IMR-90 (cell line): ENCODE results near the gene TRA2B. TPM values are rescaled to one million over a fixed set of nuclear protein-coding genes. Genes with fewer than 3 reads are reported as not detected.

ENCODE experiments used
- ATAC-seq: fragments of 200-7000 bp; cut with Tn5 transposase; 2 replicates; pipeline ENCODE4 v1.9.1; 2020; ENCODE audit warnings: low read depth, mild to moderate bottlenecking, moderate library complexity
- BruUV-seq: library from RNA; stranded (reverse); fragments of 400-500 nt; replicated peaks from 2 replicates; lab custom pipeline; 2021; lab: Mats Ljungman, UMichigan
- CTCF ChIA-PET: fragments of 300-600 bp; formaldehyde crosslinking; extraction: SDS; loops from one replicate; lab custom pipeline; 2021; ENCODE audit warnings: antibody characterized with exemption; lab: Yijun Ruan, JAX
- POLR2A ChIA-PET: fragments of 300-600 bp; sonication (Branson Sonifier 250); formaldehyde crosslinking; loops from one replicate; lab custom pipeline; 2022; ENCODE audit warnings: antibody characterized with exemption; ENCODE audit not compliant: unreplicated experiment; lab: Charles Lee
- DNase-seq: peaks from one replicate; pipeline ENCODE4 v3.0.0; 2013
- H2AFZ ChIP-seq: replicated peaks from 2 replicates; pipeline ENCODE3; 2013; ENCODE audit warnings: low read length, mild to moderate bottlenecking; ENCODE audit not compliant: poor library complexity
- H2AK5ac ChIP-seq: 2 replicates; pipeline ENCODE4 v1.6.1; 2013; ENCODE audit warnings: low read depth, low read length, inconsistent platforms
- H2AK9ac ChIP-seq: replicated peaks from 2 replicates; pipeline ENCODE3; 2013; ENCODE audit warnings: mild to moderate bottlenecking, low read depth, low read length, moderate library complexity; ENCODE audit not compliant: poor library complexity
- H2BK120ac ChIP-seq: 2 replicates; pipeline ENCODE4 v1.6.1; 2013; ENCODE audit warnings: low read depth, low read length, inconsistent platforms
- H2BK15ac ChIP-seq: 3 replicates; pipeline ENCODE4 v1.6.1; 2013; ENCODE audit warnings: low read depth, low read length, inconsistent platforms
- H2BK20ac ChIP-seq: 2 replicates; pipeline ENCODE4 v1.6.1; 2013; ENCODE audit warnings: low read depth, mild to moderate bottlenecking, inconsistent platforms, low read length, moderate library complexity
- H2BK5ac ChIP-seq: 2 replicates; pipeline ENCODE4 v1.6.1; 2013; ENCODE audit warnings: mild to moderate bottlenecking, low read depth, low read length, inconsistent platforms; ENCODE audit not compliant: poor library complexity, severe bottlenecking
- H3K14ac ChIP-seq: replicated peaks from 2 replicates; pipeline ENCODE4 v1.6.1; 2013; ENCODE audit warnings: low read depth, low read length, inconsistent platforms
- H3K18ac ChIP-seq: 2 replicates; pipeline ENCODE4 v1.6.1; 2013; ENCODE audit warnings: low read depth, low read length, control low read depth
- H3K23ac ChIP-seq: 2 replicates; pipeline ENCODE4 v1.6.1; 2013; ENCODE audit warnings: low read depth, low read length, inconsistent platforms
- H3K27ac ChIP-seq: 2 replicates; pipeline ENCODE4 v1.5.1; 2013; ENCODE audit warnings: mild to moderate bottlenecking, control low read depth, low read length; ENCODE audit not compliant: insufficient read depth
- H3K27me3 ChIP-seq: 2 replicates; pipeline ENCODE4 v1.6.1; 2013; ENCODE audit warnings: low read length; ENCODE audit not compliant: control insufficient read depth, insufficient read depth
- H3K36me3 ChIP-seq: 2 replicates; pipeline ENCODE4 v1.6.1; 2013; ENCODE audit warnings: low read length, mixed read lengths; ENCODE audit not compliant: control insufficient read depth, insufficient read depth
- H3K4ac ChIP-seq: 2 replicates; pipeline ENCODE4 v1.6.1; 2013; ENCODE audit warnings: low read depth, low read length, inconsistent platforms
- H3K4me1 ChIP-seq: 2 replicates; pipeline ENCODE4 v1.6.1; 2013; ENCODE audit warnings: low read length, mixed read lengths; ENCODE audit not compliant: control insufficient read depth, insufficient read depth
- H3K4me2 ChIP-seq: 2 replicates; pipeline ENCODE4 v1.6.1; 2013; ENCODE audit warnings: low read depth, mild to moderate bottlenecking, control low read depth, low read length, moderate library complexity
- H3K4me3 ChIP-seq: 2 replicates; pipeline ENCODE4 v1.5.1; 2013; ENCODE audit warnings: low read depth, mild to moderate bottlenecking, control low read depth, low read length, moderate library complexity; ENCODE audit not compliant: insufficient read depth
- H3K56ac ChIP-seq: 2 replicates; pipeline ENCODE4 v1.6.1; 2013; ENCODE audit warnings: low read length, inconsistent platforms; ENCODE audit not compliant: insufficient read depth; ENCODE audit errors: extremely low read depth
- H3K79me1 ChIP-seq, 2 experiments: 2 replicates each; pipeline ENCODE4 v1.6.1; 2013; ENCODE audit warnings: low read length in 2 of 2, inconsistent platforms in 1 of 2, low read depth in 1 of 2
- H3K9ac ChIP-seq: 2 replicates; pipeline ENCODE4 v1.6.1; 2013; ENCODE audit warnings: low read depth, low read length, control low read depth
- H3K9me1 ChIP-seq: 2 replicates; pipeline ENCODE4 v1.6.1; 2013; ENCODE audit warnings: low read length, inconsistent platforms; ENCODE audit not compliant: insufficient read depth
- H3K9me3 ChIP-seq: 2 replicates; pipeline ENCODE4 v1.6.1; 2013; ENCODE audit warnings: low read length; ENCODE audit not compliant: control insufficient read depth, insufficient read depth
- H4K20me1 ChIP-seq: 2 replicates; pipeline ENCODE4 v1.6.1; 2013; ENCODE audit warnings: low read length, inconsistent platforms; ENCODE audit not compliant: insufficient read depth
- H4K5ac ChIP-seq: 2 replicates; pipeline ENCODE4 v1.6.1; 2013; ENCODE audit warnings: mild to moderate bottlenecking, low read depth, low read length, control low read depth
- H4K8ac ChIP-seq, 2 experiments: 2 replicates each; pipeline ENCODE4 v1.6.1; 2013; ENCODE audit warnings: low read depth in 2 of 2, low read length in 2 of 2, control low read depth in 1 of 2, inconsistent platforms in 1 of 2
- H4K91ac ChIP-seq: 2 replicates; pipeline ENCODE4 v1.6.1; 2013; ENCODE audit warnings: low read depth, low read length, inconsistent platforms; ENCODE audit not compliant: insufficient read depth
- CEBPB ChIP-seq: IDR thresholded peaks from 2 replicates; pipeline ENCODE4 v1.6.1; 2012; ENCODE audit warnings: low read depth, low read length, improper control_type of control experiment
- CHD1 ChIP-seq: IDR thresholded peaks from 2 replicates; pipeline ENCODE4 v1.6.1; 2012; ENCODE audit warnings: low read depth, low read length, improper control_type of control experiment
- CTCF ChIP-seq: conservative IDR thresholded peaks from 2 replicates; pipeline ENCODE4 v1.5.1; 2012; ENCODE audit warnings: mild to moderate bottlenecking, low read depth, low read length, improper control_type of control experiment
- FOS ChIP-seq: fragments of 150-350 bp; IDR thresholded peaks from 2 replicates; pipeline ENCODE4 v1.6.1; 2016; ENCODE audit warnings: low read depth, low read length
- MAFK ChIP-seq: IDR thresholded peaks from 2 replicates; pipeline ENCODE4 v1.6.1; 2012; ENCODE audit warnings: low read depth, low read length, improper control_type of control experiment
- MAZ ChIP-seq: IDR thresholded peaks from 2 replicates; pipeline ENCODE4 v1.6.1; 2012; ENCODE audit warnings: low read depth, mild to moderate bottlenecking, low read length, improper control_type of control experiment, moderate library complexity, borderline replicate concordance
- MXI1 ChIP-seq: IDR thresholded peaks from 2 replicates; pipeline ENCODE4 v1.6.1; 2012; ENCODE audit warnings: low read depth, mild to moderate bottlenecking, low read length, moderate library complexity, borderline replicate concordance
- NFE2L2 ChIP-seq: fragments of 150-350 bp; IDR thresholded peaks from 2 replicates; pipeline ENCODE4 v1.6.1; 2016; ENCODE audit warnings: low read depth, mild to moderate bottlenecking, low read length
- POLR2A ChIP-seq: IDR thresholded peaks from 2 replicates; pipeline ENCODE4 v1.6.1; 2012; ENCODE audit warnings: mild to moderate bottlenecking, low read depth, low read length
- RAD21 ChIP-seq: IDR thresholded peaks from 2 replicates; pipeline ENCODE4 v1.6.1; 2012; ENCODE audit warnings: low read length, improper control_type of control experiment
- USF2 ChIP-seq: fragments of 150-350 bp; IDR thresholded peaks from 2 replicates; pipeline ENCODE4 v1.6.1; 2017; ENCODE audit warnings: mild to moderate bottlenecking, antibody characterized with exemption, low read length, low read depth
- WGBS, 2 experiments: methylation state at CpG; one replicate each; pipeline versions ENCODE4 v1.1.5 to v1.1.7; 2013; ENCODE audit warnings: missing lambda C conversion rate in 2 of 2; ENCODE audit not compliant: insufficient read length in 1 of 2; ENCODE audit errors: extremely low coverage in 2 of 2; 5-methylcytosine and 5-hydroxymethylcytosine counted together
- dilution Hi-C: fragments of 300-500 bp; cut with HindIII; formaldehyde crosslinking; loops from one replicate; pipeline ENCODE4 v1.14.3; 2018; ENCODE audit warnings: low sequenced_read_pairs; ENCODE audit not compliant: unreplicated experiment
- in situ Hi-C: fragments of 300-500 bp; cut with MboI; formaldehyde crosslinking; loops from 3 replicates; pipeline ENCODE4 v1.14.3; 2019; ENCODE audit warnings: low sequenced_read_pairs, inconsistent platforms, mixed read lengths
- intact Hi-C: fragments of 100-400 bp; cut with micrococcal nuclease; formaldehyde crosslinking; loops from 2 replicates; pipeline ENCODE4 v1.10.0; 2022
- polyA plus RNA-seq, 3 experiments: library from polyadenylated mRNA; depleted of rRNA; stranded (reverse); fragments of >200 nt; gene quantifications; 2 replicates each; pipeline ENCODE4 v1.2.3, GENCODE V29; 2012; ENCODE audit warnings: low replicate concordance in 1 of 3
- total RNA-seq: library from RNA; depleted of rRNA; stranded (reverse); fragments of >200 nt; gene quantifications from 2 replicates; pipeline ENCODE4 v1.2.3, GENCODE V29; 2012

Gene TRA2B
- total and polyA plus RNA-seq, 2 of the 4 experiments (the other 2 are of a cell fraction), result 127 to 208 TPM

GRCh38 chr3:185984203-185984602 is 46.4 kb upstream of the TRA2B start:
- no peaks in the 10 kb centered on the region for H3K9me3 ChIP-seq
- H4K20me1 ChIP-seq, result no peaks in the 10 kb centered on the region
- no peaks in the 10 kb centered on the region for H3K36me3 ChIP-seq
- BruUV-seq, result no TSS peak
- H3K23ac ChIP-seq, result no peak overlapping the region
- H2AK9ac ChIP-seq, result no peak overlapping the region
- H2BK120ac ChIP-seq, result no peak overlapping the region
- no peak overlapping the region for H4K91ac ChIP-seq
- WGBS, 2 experiments, result 100% methylated on average over 2 of the region's 3 CpGs; no CpG with 5 or more reads in 1 of the 2 experiments
- H2BK20ac ChIP-seq, result no peak overlapping the region
- no peak overlapping the region for H3K4me3 ChIP-seq
- in situ Hi-C loops, result loop anchor here (5.0 to 25.0 kb wide), 3 partner anchors 293 to 828 kb away; partner anchors contain the start of gene RFC4
- no peaks in the 10 kb centered on the region for H3K9me1 ChIP-seq
- ChIA-PET POLR2A (no interaction called here), CTCF (interaction anchor here (0.6 to 2.1 kb wide), 2 partner anchors 293 to 595 kb away, joined by 6 to 10 read pairs; no protein-coding TSS in a partner anchor)
- H3K18ac ChIP-seq, result no peak overlapping the region
- no peak for DNase-seq
- no peak overlapping the region for H4K8ac ChIP-seq
- H3K14ac ChIP-seq, result no peak overlapping the region
- no peak overlapping the region for H3K56ac ChIP-seq
- no peak overlapping the region for H3K4me2 ChIP-seq
- H2AK5ac ChIP-seq, result no peak overlapping the region
- no peaks in the 10 kb centered on the region for H3K79me1 ChIP-seq
- ATAC-seq, result no peak
- H3K27me3 ChIP-seq, result no peaks in the 10 kb centered on the region; the same call in 1 of the 2 replicates
- H3K27ac ChIP-seq, result no peak overlapping the region
- H2BK15ac ChIP-seq, result no peak overlapping the region
- intact Hi-C loops, result loop anchor here (5.0 kb wide), 1 partner anchor 633 kb away; no protein-coding TSS in a partner anchor
- H2AFZ ChIP-seq, result no peak overlapping the region
- no peak for TF ChIP-seq RAD21
- TF ChIP-seq FOS, result no peak
- no peak for TF ChIP-seq MXI1
- no peak for TF ChIP-seq CEBPB
- TF ChIP-seq CHD1, result no peak
- no peak for TF ChIP-seq MAZ
- no peak for TF ChIP-seq NFE2L2
- no peak for TF ChIP-seq MAFK
- no peak for TF ChIP-seq USF2
- no peak for TF ChIP-seq CTCF
- TF ChIP-seq POLR2A, result no peak
- no peak overlapping the region for H2BK5ac ChIP-seq
- 0 out of 2 replicates have a peak, but pooled peaks cover 2% of the 10 kb centered on the region for H3K4me1 ChIP-seq
- no peak overlapping the region for H3K4ac ChIP-seq
- no peak overlapping the region for H4K5ac ChIP-seq
- H3K9ac ChIP-seq, result no peak overlapping the region
- dilution Hi-C loops, result no loop called here
